ENCODE data around the gene H6PD.

The H6PD gene

GRCh38 chr1:9207086-9207485 lies 27.5 kb upstream of the H6PD start:
- no peaks in the 10 kb centered on the region for H3K36me3 ChIP-seq (ENCODE audit: control insufficient read depth in 1 of 2, insufficient read depth in 2 of 2, low read depth in 1 of 2, low read length in 2 of 2)
- H3K23ac ChIP-seq (ENCODE audit: low read length in 2 of 2) = no peak overlapping the region
- H2AK5ac ChIP-seq (ENCODE audit: low read length, severe bottlenecking) = no peak overlapping the region
- H4K8ac ChIP-seq (ENCODE audit: low read length) = no peak overlapping the region
- peak; percentile 87 for DNase-seq
- H3K27me3 ChIP-seq (ENCODE audit: control insufficient read depth in 1 of 2, insufficient read depth in 1 of 2, low read length in 2 of 2) = no peaks in the 10 kb centered on the region
- H2BK12ac ChIP-seq (ENCODE audit: low read length in 2 of 2) = no peak overlapping the region
- no peak overlapping the region for H3K4ac ChIP-seq (ENCODE audit: low read depth in 1 of 2, low read length in 2 of 2)
- H3K79me1 ChIP-seq (replicated peaks; ENCODE audit: low read length, poor library complexity, severe bottlenecking) = no peaks in the 10 kb centered on the region
- no peak overlapping the region for H2BK5ac ChIP-seq (ENCODE audit: low read depth, low read length, poor library complexity, severe bottlenecking)
- no peak overlapping the region for H3K27ac ChIP-seq (ENCODE audit: low read length, poor library complexity, severe bottlenecking)
- no peak overlapping the region for H2BK120ac ChIP-seq (ENCODE audit: low read depth, low read length)
- H4K91ac ChIP-seq (ENCODE audit: low read length) = no peak overlapping the region
- H2AFZ ChIP-seq (ENCODE audit: low read depth, low read length) = no peak overlapping the region
- H3K9me3 ChIP-seq (ENCODE audit: control insufficient read depth, low read length) = no peaks in the 10 kb centered on the region
- H3K14ac ChIP-seq (ENCODE audit: low read length in 2 of 2) = no peak overlapping the region
- H2BK15ac ChIP-seq (ENCODE audit: low read depth, poor library complexity, severe bottlenecking) = no peak overlapping the region
- peaks cover 21% of the 10 kb centered on the region for H3K4me1 ChIP-seq (ENCODE audit: control insufficient read depth, insufficient read depth, low read depth, low read length)
- WGBS = 63% methylated on average over 4 of the region's 5 CpGs
- H3K9ac ChIP-seq (ENCODE audit: low read length) = peak overlapping the region; percentile 20
- H3K18ac ChIP-seq (ENCODE audit: low read depth in 1 of 2, low read length in 2 of 2) = no peak overlapping the region
- H3K4me2 ChIP-seq (ENCODE audit: low read length, poor library complexity, severe bottlenecking) = no peak overlapping the region
- H3K4me3 ChIP-seq (ENCODE audit: insufficient read depth in 1 of 2, low read depth in 1 of 2, low read length in 2 of 2) = no peak overlapping the region

- Histone ChIP-seq H3K9ac (ENCODE audit: low read length) (peak overlapping the region; percentile 20), H2AFZ (ENCODE audit: low read depth, low read length) (no peak overlapping the region), H3K79me1 (replicated peaks; ENCODE audit: low read length, poor library complexity, severe bottlenecking) (no peaks in the 10 kb centered on the region), H3K4me1 (ENCODE audit: control insufficient read depth, insufficient read depth, low read depth, low read length) (peaks cover 17% of the 10 kb centered on the region), H2BK15ac (ENCODE audit: low read depth, poor library complexity, severe bottlenecking) (no peak overlapping the region), H4K91ac (ENCODE audit: low read length) (no peak overlapping the region), H2BK12ac (ENCODE audit: low read length in 2 of 2) (no peak overlapping the region), H3K4me3 (ENCODE audit: insufficient read depth in 1 of 2, low read depth in 1 of 2, low read length in 2 of 2) (no peak overlapping the region), H2BK5ac (ENCODE audit: low read depth, low read length, poor library complexity, severe bottlenecking) (no peak overlapping the region), H2BK120ac (ENCODE audit: low read depth, low read length) (peak overlapping the region; percentile 57), H3K36me3 (ENCODE audit: control insufficient read depth in 1 of 2, insufficient read depth in 2 of 2, low read depth in 1 of 2, low read length in 2 of 2) (no peaks in the 10 kb centered on the region), H3K14ac (ENCODE audit: low read length in 2 of 2) (no peak overlapping the region), H3K18ac (ENCODE audit: low read depth in 1 of 2, low read length in 2 of 2) (peak overlapping the region; percentile 5 to 52), H4K8ac (ENCODE audit: low read length) (no peak overlapping the region), H3K4me2 (ENCODE audit: low read length, poor library complexity, severe bottlenecking) (no peak overlapping the region), H3K9me3 (ENCODE audit: control insufficient read depth, low read length) (no peaks in the 10 kb centered on the region), H3K27me3 (ENCODE audit: control insufficient read depth in 1 of 2, insufficient read depth in 1 of 2, low read length in 2 of 2) (no peaks in the 10 kb centered on the region), H3K4ac (ENCODE audit: low read depth in 1 of 2, low read length in 2 of 2) (peak overlapping the region in 1 of 2 experiments; percentile 11), H3K27ac (ENCODE audit: low read length, poor library complexity, severe bottlenecking) (no peak overlapping the region), H2AK5ac (ENCODE audit: low read length, severe bottlenecking) (no peak overlapping the region), H3K23ac (ENCODE audit: low read length in 2 of 2) (no peak overlapping the region)
- WGBS = 83% methylated on average over 5 of the region's 5 CpGs
- peak; percentile 46 for DNase-seq
Measured at GRCh38 chr1:9207715-9208114, 26.9 kb upstream of the H6PD start.

GRCh38 chr1:9211291-9211811 lies 23.2 kb upstream of the H6PD start:
- Histone ChIP-seq H2BK120ac (ENCODE audit: low read depth, low read length) (no peak overlapping the region), H2BK5ac (ENCODE audit: low read depth, low read length, poor library complexity, severe bottlenecking) (no peak overlapping the region), H4K8ac (ENCODE audit: low read length) (peak overlapping the region; percentile 89), H2BK12ac (ENCODE audit: low read length in 2 of 2) (peak overlapping the region; percentile 47 to 82), H3K36me3 (ENCODE audit: control insufficient read depth in 1 of 2, insufficient read depth in 2 of 2, low read depth in 1 of 2, low read length in 2 of 2) (no peaks in the 10 kb centered on the region), H3K23ac (ENCODE audit: low read length in 2 of 2) (no peak overlapping the region), H2AFZ (ENCODE audit: low read depth, low read length) (peak overlapping the region; percentile 36), H3K9ac (ENCODE audit: low read length) (no peak overlapping the region), H3K14ac (ENCODE audit: low read length in 2 of 2) (no peak overlapping the region), H2BK15ac (ENCODE audit: low read depth, poor library complexity, severe bottlenecking) (no peak overlapping the region), H3K4me1 (ENCODE audit: control insufficient read depth, insufficient read depth, low read depth, low read length) (peaks cover 14% of the 10 kb centered on the region), H3K18ac (ENCODE audit: low read depth in 1 of 2, low read length in 2 of 2) (peak overlapping the region; percentile 64 to 89), H3K9me3 (ENCODE audit: control insufficient read depth, low read length) (no peaks in the 10 kb centered on the region), H2AK5ac (ENCODE audit: low read length, severe bottlenecking) (no peak overlapping the region), H3K4ac (ENCODE audit: low read depth in 1 of 2, low read length in 2 of 2) (peak overlapping the region in 1 of 2 experiments; percentile 70), H3K79me1 (replicated peaks; ENCODE audit: low read length, poor library complexity, severe bottlenecking) (no peaks in the 10 kb centered on the region), H3K4me2 (ENCODE audit: low read length, poor library complexity, severe bottlenecking) (peak overlapping the region; percentile 30), H4K91ac (ENCODE audit: low read length) (peak overlapping the region; percentile 65), H3K4me3 (ENCODE audit: insufficient read depth in 1 of 2, low read depth in 1 of 2, low read length in 2 of 2) (no peak overlapping the region), H3K27me3 (ENCODE audit: control insufficient read depth in 1 of 2, insufficient read depth in 1 of 2, low read length in 2 of 2) (no peaks in the 10 kb centered on the region), H3K27ac (ENCODE audit: low read length, poor library complexity, severe bottlenecking) (peak overlapping the region; percentile 48)
- 46% methylated on average over 13 of the region's 13 CpGs for WGBS
- peak; percentile 96 for DNase-seq

GRCh38 chr1:9212735-9213134 lies 21.8 kb upstream of the H6PD start:
- Histone ChIP-seq H2AFZ (ENCODE audit: low read depth, low read length) (no peak overlapping the region), H2BK12ac (ENCODE audit: low read length in 2 of 2) (no peak overlapping the region), H3K23ac (ENCODE audit: low read length in 2 of 2) (no peak overlapping the region), H3K4me2 (ENCODE audit: low read length, poor library complexity, severe bottlenecking) (no peak overlapping the region), H3K9me3 (ENCODE audit: control insufficient read depth, low read length) (no peaks in the 10 kb centered on the region), H2BK15ac (ENCODE audit: low read depth, poor library complexity, severe bottlenecking) (no peak overlapping the region), H3K4ac (ENCODE audit: low read depth in 1 of 2, low read length in 2 of 2) (no peak overlapping the region), H3K4me1 (ENCODE audit: control insufficient read depth, insufficient read depth, low read depth, low read length) (peaks cover 13% of the 10 kb centered on the region), H4K8ac (ENCODE audit: low read length) (no peak overlapping the region), H3K14ac (ENCODE audit: low read length in 2 of 2) (no peak overlapping the region), H3K27me3 (ENCODE audit: control insufficient read depth in 1 of 2, insufficient read depth in 1 of 2, low read length in 2 of 2) (no peaks in the 10 kb centered on the region), H3K36me3 (ENCODE audit: control insufficient read depth in 1 of 2, insufficient read depth in 2 of 2, low read depth in 1 of 2, low read length in 2 of 2) (no peaks in the 10 kb centered on the region), H3K79me1 (replicated peaks; ENCODE audit: low read length, poor library complexity, severe bottlenecking) (no peaks in the 10 kb centered on the region), H2BK120ac (ENCODE audit: low read depth, low read length) (no peak overlapping the region), H2AK5ac (ENCODE audit: low read length, severe bottlenecking) (no peak overlapping the region), H4K91ac (ENCODE audit: low read length) (no peak overlapping the region), H2BK5ac (ENCODE audit: low read depth, low read length, poor library complexity, severe bottlenecking) (no peak overlapping the region), H3K27ac (ENCODE audit: low read length, poor library complexity, severe bottlenecking) (no peak overlapping the region), H3K18ac (ENCODE audit: low read depth in 1 of 2, low read length in 2 of 2) (no peak overlapping the region), H3K9ac (ENCODE audit: low read length) (no peak overlapping the region), H3K4me3 (ENCODE audit: insufficient read depth in 1 of 2, low read depth in 1 of 2, low read length in 2 of 2) (no peak overlapping the region)
- 100% methylated on average over 1 of the region's 3 CpGs for WGBS
- DNase-seq = no peak
